ENCODE results near the gene FUOM. TPM values are rescaled to one million over a fixed set of nuclear protein-coding genes. Genes with fewer than 3 reads are reported as not detected.

FUOM gene
- total and polyA plus RNA-seq, 9 of the 15 experiments (the other 6 are each of a cell fraction or from before 2014, with no cell fraction given) = 1.8 to 96.1 (median 27.0) TPM

- peaks cover 12% of the 10 kb centered on the region for H3K79me2 ChIP-seq (ENCODE audit: control insufficient read depth, insufficient read depth, low read length)
- in situ Hi-C loops (cut with MboI) (no loop called here), intact Hi-C loops (cut with micrococcal nuclease) (no loop called here)
- ChIA-PET POLR2A (interaction anchor here (1.1 kb wide), 1 partner anchor 8 kb away, joined by 3 read pairs; no protein-coding TSS in a partner anchor), CTCF (ENCODE audit: low intra/inter-chr PET ratio) (no interaction called here)
- FAIRE-seq (no peak), DNase-seq (ENCODE audit: extremely low read depth in 1 of 4, low spot score in 3 of 4) (no peak), ATAC-seq (no peak)
- BruUV-seq (replicated peaks) = no TSS peak
- H3K27ac ChIP-seq (ENCODE audit: extremely low read depth, low read depth, low read length) = no peak overlapping the region
- no peaks in the 10 kb centered on the region for H3K9me3 ChIP-seq (replicated peaks; ENCODE audit: control insufficient read depth, insufficient read depth, low read depth, low read length)
- H3K27me3 ChIP-seq (ENCODE audit: control insufficient read depth in 2 of 2, insufficient read depth in 2 of 2, low read length in 2 of 2) = no peaks in the 10 kb centered on the region; a peak in 1 of 5 replicates
- TF ChIP-seq ZBTB17 (CRISPR knock-in tag; IDR thresholded peaks at IDR 0.05) (no peak), POLR2G (IDR thresholded peaks at IDR 0.05; ENCODE audit: low read depth, low read length) (peak; percentile 69), NR0B1 (IDR thresholded peaks at IDR 0.05; ENCODE audit: partially characterized antibody) (no peak), FOXK1 (CRISPR knock-in tag; IDR thresholded peaks at IDR 0.05; ENCODE audit: borderline replicate concordance) (no peak)
- H3K4me2 ChIP-seq (ENCODE audit: insufficient read depth, low read length) = no peak overlapping the region
- no peak overlapping the region for H2AFZ ChIP-seq (ENCODE audit: low read depth, low read length)
- H3K9ac ChIP-seq (ENCODE audit: insufficient read depth in 1 of 2, low read depth in 2 of 2, low read length in 2 of 2) = peak overlapping the region in 1 of 2 experiments; percentile 9; a peak in 1 of 4 replicates
- peaks cover 0 to 67% of the 10 kb centered on the region in 2 experiments; a peak in 3 of 5 replicates for H3K4me1 ChIP-seq (replicated peaks in 1 of 2; ENCODE audit: control insufficient read depth in 2 of 2, insufficient read depth in 2 of 2, low read length in 2 of 2)
- no peaks in the 10 kb centered on the region for H3K9me1 ChIP-seq (ENCODE audit: control insufficient read depth, insufficient read depth, low read length)
- no peaks in the 10 kb centered on the region for H4K20me1 ChIP-seq (replicated peaks; ENCODE audit: control insufficient read depth, insufficient read depth, low read length)
- 45% methylated on average over 13 of the region's 16 CpGs for WGBS (ENCODE audit: insufficient coverage, low coverage, missing lambda C conversion rate)
- H3K36me3 ChIP-seq (ENCODE audit: control insufficient read depth, insufficient read depth, low read length) = peaks cover 12% of the 10 kb centered on the region; the same call in 1 of the 3 replicates
- no peak overlapping the region for H3K4me3 ChIP-seq
Observed at GRCh38 chr10:133353202-133353959, 4.4 kb downstream of the FUOM start.

Measured in K562 (cell line).